ENCODE measurements around the gene ANKRD30A. TPM values are rescaled to one million over a fixed set of nuclear protein-coding genes. Genes with fewer than 3 reads are reported as not detected.

Gene ANKRD30A
- total and polyA plus RNA-seq, 2 donors (not counting 3 experiments of a cell fraction or from before 2014, with no cell fraction given): not detected

GRCh38 chr10:37314862-37315261 is 189.5 kb downstream of the ANKRD30A start:
- Histone ChIP-seq H3K4me2 (ENCODE audit: insufficient read depth, low read length) (no peak overlapping the region), H3K27ac (ENCODE audit: insufficient read depth, low read depth, low read length) (no peak overlapping the region), H3K4me1 (ENCODE audit: control insufficient read depth, extremely low read depth, insufficient read depth, low read length) (no peaks in the 10 kb centered on the region), H3K36me3 (ENCODE audit: control insufficient read depth in 2 of 2, extremely low read depth in 1 of 2, insufficient read depth in 2 of 2, low read length in 2 of 2) (no peaks in the 10 kb centered on the region), H3K4me3 (replicated peaks in 1 of 3; ENCODE audit: insufficient read depth in 1 of 3, low read depth in 1 of 3, low read length in 3 of 3) (no peak overlapping the region), H3K9me1 (replicated peaks; ENCODE audit: control insufficient read depth, extremely low read depth, insufficient read depth, low read length) (no peaks in the 10 kb centered on the region), H4K20me1 (replicated peaks; ENCODE audit: control insufficient read depth, extremely low read depth, insufficient read depth, low read length) (no peaks in the 10 kb centered on the region), H3K27me3 (ENCODE audit: control insufficient read depth in 2 of 2, insufficient read depth in 2 of 2, low read length in 2 of 2) (no peaks in the 10 kb centered on the region), H2AFZ (ENCODE audit: low read depth, low read length) (no peak overlapping the region), H3K9ac (replicated peaks; ENCODE audit: extremely low read depth, insufficient read depth, low read length) (no peak overlapping the region), H3K79me2 (ENCODE audit: control insufficient read depth, insufficient read depth, low read length) (no peaks in the 10 kb centered on the region), H3K9me3 (replicated peaks; ENCODE audit: control insufficient read depth, insufficient read depth, low read length) (peaks cover 2% of the 10 kb centered on the region)
- dilution Hi-C loops (cut with MboI; ENCODE audit: extremely low pct_ligation_motif_present, low sequenced_read_pairs) (no loop called here), intact Hi-C loops (cut with micrococcal nuclease) (no loop called here)
- DNase-seq (ENCODE audit: low read depth, low spot score) (no peak), FAIRE-seq (no peak)
- no TSS peak for BruUV-seq (replicated peaks)
- ChIA-PET POLR2A (no interaction called here), CTCF (no interaction called here)
- no peak for TF ChIP-seq FOS (IDR thresholded peaks at IDR 0.05; ENCODE audit: borderline replicate concordance, insufficient read depth, low read length)
- no peak for TF ChIP-seq GATA2 (IDR thresholded peaks at IDR 0.05; ENCODE audit: insufficient read depth, insufficient read length, low read depth, low read length)
- TF ChIP-seq, protein P1, sequence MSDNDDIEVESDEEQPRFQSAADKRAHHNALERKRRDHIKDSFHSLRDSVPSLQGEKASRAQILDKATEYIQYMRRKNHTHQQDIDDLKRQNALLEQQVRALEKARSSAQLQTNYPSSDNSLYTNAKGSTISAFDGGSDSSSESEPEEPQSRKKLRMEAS (IDR thresholded peaks at IDR 0.05; ENCODE audit: insufficient read depth, insufficient read length): no peak
- no peak for TF ChIP-seq POLR2A (IDR thresholded peaks at IDR 0.05; ENCODE audit: low read depth, low read length)
- TF ChIP-seq JUN (IDR thresholded peaks at IDR 0.05; ENCODE audit: borderline replicate concordance, insufficient read depth, insufficient read length, low read depth): peak; percentile 5

DNA sequence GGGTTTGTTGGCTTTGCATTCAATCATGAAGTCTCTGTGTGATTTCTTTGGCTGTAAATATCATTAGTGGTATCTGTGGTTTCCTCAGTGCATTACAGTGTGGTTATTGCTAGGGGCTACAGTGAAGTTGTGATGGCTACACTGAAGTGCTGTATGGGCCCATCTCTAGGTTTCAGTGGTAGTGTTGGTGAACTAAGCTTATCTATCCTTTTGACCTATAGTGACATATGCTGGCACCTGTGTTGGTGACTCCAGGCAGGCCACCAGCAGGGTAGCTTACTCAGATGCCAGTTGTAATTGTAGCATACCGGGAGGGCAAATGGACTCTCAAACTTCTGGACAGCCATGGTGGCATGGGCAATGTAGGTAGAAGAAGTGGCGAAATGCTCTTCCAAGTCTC is 219.0 kb downstream of the ANKRD30A start:
- Histone ChIP-seq H3K27ac (ENCODE audit: insufficient read depth, low read depth, low read length) (no peak overlapping the region), H4K20me1 (replicated peaks; ENCODE audit: control insufficient read depth, extremely low read depth, insufficient read depth, low read length) (no peaks in the 10 kb centered on the region), H3K4me2 (ENCODE audit: insufficient read depth, low read length) (no peak overlapping the region), H2AFZ (ENCODE audit: low read depth, low read length) (no peak overlapping the region), H3K9ac (replicated peaks; ENCODE audit: extremely low read depth, insufficient read depth, low read length) (no peak overlapping the region), H3K9me3 (replicated peaks; ENCODE audit: control insufficient read depth, insufficient read depth, low read length) (peaks cover 3% of the 10 kb centered on the region), H3K4me3 (replicated peaks in 1 of 3; ENCODE audit: insufficient read depth in 1 of 3, low read depth in 1 of 3, low read length in 3 of 3) (no peak overlapping the region), H3K27me3 (ENCODE audit: control insufficient read depth in 2 of 2, insufficient read depth in 2 of 2, low read length in 2 of 2) (no peaks in the 10 kb centered on the region), H3K9me1 (replicated peaks; ENCODE audit: control insufficient read depth, extremely low read depth, insufficient read depth, low read length) (no peaks in the 10 kb centered on the region), H3K79me2 (ENCODE audit: control insufficient read depth, insufficient read depth, low read length) (no peaks in the 10 kb centered on the region), H3K4me1 (ENCODE audit: control insufficient read depth, extremely low read depth, insufficient read depth, low read length) (no peaks in the 10 kb centered on the region), H3K36me3 (ENCODE audit: control insufficient read depth in 2 of 2, extremely low read depth in 1 of 2, insufficient read depth in 2 of 2, low read length in 2 of 2) (no peaks in the 10 kb centered on the region)
- dilution Hi-C loops (cut with MboI; ENCODE audit: extremely low pct_ligation_motif_present, low sequenced_read_pairs) (no loop called here), intact Hi-C loops (cut with micrococcal nuclease) (no loop called here)
- ChIA-PET CTCF (no interaction called here), POLR2A (no interaction called here)
- no peak for DNase-seq (ENCODE audit: low read depth, low spot score)
- TF ChIP-seq, protein P1 (IDR thresholded peaks at IDR 0.05; ENCODE audit: insufficient read depth, insufficient read length): no peak
- TF ChIP-seq MYC (IDR thresholded peaks at IDR 0.05; ENCODE audit: low read depth, low read length): no peak
- TF ChIP-seq EZH2 (IDR thresholded peaks at IDR 0.05; ENCODE audit: borderline replicate concordance, low read depth, low read length, severe bottlenecking): no peak
- TF ChIP-seq POLR2A (IDR thresholded peaks at IDR 0.05; ENCODE audit: low read depth, low read length): no peak
- FAIRE-seq: no peak
- no TSS peak for BruUV-seq (replicated peaks)
